Endothelial cell of umbilical vein (primary cell): Measurements from ENCODE around the gene PLEKHG4B. TPM values are rescaled to one million over a fixed set of nuclear protein-coding genes. Genes with fewer than 3 reads are reported as not detected.

ENCODE experiments used
- BruUV-seq: library from RNA; stranded (reverse); fragments of 400-500 nt; replicated peaks from 2 replicates; lab custom pipeline; 2021; lab: Mats Ljungman, UMichigan
- CTCF ChIA-PET: fragments of 300-600, 350-600 bp; sonication (Branson Sonifier 250); formaldehyde crosslinking; loops from one replicate; lab custom pipeline; 2021; ENCODE audit warnings: antibody characterized with exemption, inconsistent platforms; lab: Charles Lee
- POLR2A ChIA-PET: fragments of 300-600, 350-600 bp; sonication (Branson Sonifier 250); formaldehyde crosslinking; loops from one replicate; lab custom pipeline; 2021; ENCODE audit warnings: antibody characterized with exemption, inconsistent platforms; lab: Charles Lee
- DNase-seq: peaks from one replicate; pipeline ENCODE4 v3.0.0-alpha.2; 2011; ENCODE audit warnings: low read depth, low spot score
- FAIRE-seq: peaks from 2 replicates; lab custom pipeline; 2011; peaks lifted over from hg19 to GRCh38; lab: Jason Lieb, UNC
- H2AFZ ChIP-seq: 2 replicates; pipeline ENCODE4 v1.6.0; 2012; ENCODE audit warnings: low read depth, low read length, control low read depth, inconsistent platforms
- H3K27ac ChIP-seq: 2 replicates; pipeline ENCODE4 v1.5.1; 2011; ENCODE audit warnings: low read depth, mild to moderate bottlenecking, control low read depth, low read length, moderate library complexity; ENCODE audit not compliant: insufficient read depth
- H3K27me3 ChIP-seq, 2 experiments: 2 replicates each; pipeline versions ENCODE4 v1.6.0 to v1.6.1; 2011; ENCODE audit warnings: low read length in 2 of 2, mixed read lengths in 1 of 2; ENCODE audit not compliant: control insufficient read depth in 2 of 2, insufficient read depth in 2 of 2
- H3K36me3 ChIP-seq, 2 experiments: 2 replicates in 1 of 2; 3 replicates in 1 of 2; pipeline ENCODE4 v1.5.1; 2011; ENCODE audit warnings: low read length in 2 of 2, mild to moderate bottlenecking in 1 of 2, moderate library complexity in 1 of 2; ENCODE audit not compliant: control insufficient read depth in 2 of 2, insufficient read depth in 2 of 2; ENCODE audit errors: extremely low read depth in 1 of 2
- H3K4me1 ChIP-seq: 3 replicates; pipeline ENCODE4 v1.5.1; 2011; ENCODE audit warnings: mild to moderate bottlenecking, low read length; ENCODE audit not compliant: control insufficient read depth, insufficient read depth; ENCODE audit errors: extremely low read depth
- H3K4me2 ChIP-seq: 2 replicates; pipeline ENCODE4 v1.6.1; 2011; ENCODE audit warnings: low read length, control low read depth, mixed read lengths; ENCODE audit not compliant: insufficient read depth
- H3K4me3 ChIP-seq, 3 experiments: fragments of 200-600 bp in 1 of 3; sonication (generic), shearing (Covaris generic) in 1 of 3; replicated peaks in 1 of 3; 2 replicates each; pipeline ENCODE4 v1.5.1; 2011 to 2016; ENCODE audit warnings: control low read depth in 3 of 3, low read length in 3 of 3, mild to moderate bottlenecking in 2 of 3, inconsistent platforms in 1 of 3, low read depth in 1 of 3, moderate library complexity in 1 of 3; ENCODE audit not compliant: insufficient read depth in 1 of 3
- H3K79me2 ChIP-seq: 2 replicates; pipeline ENCODE4 v1.6.0; 2012; ENCODE audit warnings: low read length, inconsistent platforms; ENCODE audit not compliant: control insufficient read depth, insufficient read depth
- H3K9ac ChIP-seq: replicated peaks from 2 replicates; pipeline ENCODE3; 2011; ENCODE audit warnings: low read length, control low read depth; ENCODE audit not compliant: insufficient read depth; ENCODE audit errors: extremely low read depth
- H3K9me1 ChIP-seq: replicated peaks from 3 replicates; pipeline ENCODE4 v1.6.0; 2011; ENCODE audit warnings: mild to moderate bottlenecking, low read length; ENCODE audit not compliant: control insufficient read depth, insufficient read depth; ENCODE audit errors: extremely low read depth
- H3K9me3 ChIP-seq: replicated peaks from 2 replicates; pipeline ENCODE4 v1.5.1; 2012; ENCODE audit warnings: low read length, inconsistent platforms; ENCODE audit not compliant: control insufficient read depth, insufficient read depth
- H4K20me1 ChIP-seq: replicated peaks from 2 replicates; pipeline ENCODE3; 2011; ENCODE audit warnings: mild to moderate bottlenecking, low read length; ENCODE audit not compliant: control insufficient read depth, insufficient read depth; ENCODE audit errors: extremely low read depth
- CTCF ChIP-seq, 2 donors: IDR thresholded peaks; 1 replicate in 1 of 2; 2 replicates in 1 of 2; pipeline ENCODE4 v1.5.1; 2011; ENCODE audit warnings: low read length in 2 of 2, mild to moderate bottlenecking in 2 of 2, moderate library complexity in 2 of 2, control low read depth in 1 of 2, inconsistent platforms in 1 of 2, low read depth in 1 of 2; ENCODE audit not compliant: insufficient read depth in 1 of 2; ENCODE audit errors: extremely low read depth in 1 of 2
- EZH2 ChIP-seq: IDR thresholded peaks from 2 replicates; pipeline ENCODE4 v1.6.1; 2012; ENCODE audit warnings: borderline replicate concordance, low read depth, mild to moderate bottlenecking, moderate library complexity, low read length, inconsistent platforms; ENCODE audit not compliant: severe bottlenecking
- FOS ChIP-seq: IDR thresholded peaks from 2 replicates; pipeline ENCODE4 v1.6.1; 2011; ENCODE audit warnings: mild to moderate bottlenecking, low read length, moderate library complexity, borderline replicate concordance; ENCODE audit not compliant: insufficient read depth
- GATA2 ChIP-seq: IDR thresholded peaks from 2 replicates; pipeline ENCODE4 v1.7.0; 2011; ENCODE audit warnings: low read depth, mild to moderate bottlenecking, moderate library complexity, mixed read lengths, low read length; ENCODE audit not compliant: insufficient read length, insufficient read depth
- JUN ChIP-seq: IDR thresholded peaks from 2 replicates; pipeline ENCODE4 v1.6.1; 2011; ENCODE audit warnings: borderline replicate concordance, low read depth; ENCODE audit not compliant: insufficient read length, insufficient read depth
- MAX ChIP-seq: IDR thresholded peaks from 2 replicates; pipeline ENCODE4 v1.6.1; 2011; ENCODE audit not compliant: insufficient read depth, insufficient read length
- MYC ChIP-seq: IDR thresholded peaks from one replicate; pipeline ENCODE4 v1.6.1; 2011; ENCODE audit warnings: mild to moderate bottlenecking, low read depth, low read length
- POLR2A ChIP-seq: IDR thresholded peaks from 2 replicates; pipeline ENCODE4 v1.6.1; 2012; ENCODE audit warnings: low read depth, mild to moderate bottlenecking, control low read depth, low read length
- POLR2AphosphoS5 ChIP-seq: IDR thresholded peaks from 2 replicates; pipeline ENCODE4 v1.6.1; 2012; ENCODE audit warnings: low read depth, mild to moderate bottlenecking, control low read depth, low read length, moderate library complexity; ENCODE audit not compliant: insufficient read depth
- dilution Hi-C: fragments of 300-500 bp; cut with MboI; formaldehyde crosslinking; loops from one replicate; pipeline ENCODE4 v1.15.0; 2019; ENCODE audit warnings: low sequenced_read_pairs; ENCODE audit not compliant: extremely low pct_ligation_motif_present
- intact Hi-C: fragments of 100-400 bp; cut with micrococcal nuclease; formaldehyde crosslinking; loops from one replicate; pipeline ENCODE4 v1.10.0; 2022
- polyA plus RNA-seq, 4 experiments: library from polyadenylated mRNA; depleted of rRNA in 3 of 4; stranded (reverse) in 3 of 4; unstranded in 1 of 4; fragments of >200 nt; gene quantifications; 2 replicates each; pipeline versions ENCODE4 v1.2.1 to v1.2.3, GENCODE V29; 2011 to 2012; ENCODE audit warnings: missing spikeins in 1 of 4
- total RNA-seq: library from RNA; stranded (reverse); gene quantifications from 2 replicates; pipeline ENCODE4 v1.2.3, GENCODE V29; 2021

The PLEKHG4B gene
- total and polyA plus RNA-seq, 2 donors (not counting 3 experiments of a cell fraction or from before 2014, with no cell fraction given) = not detected

GRCh38 chr5:157126-157715, 65.3 kb downstream of the PLEKHG4B start:
- Histone ChIP-seq H3K27me3 (peaks cover 0 to 5% of the 10 kb centered on the region in 2 experiments), H3K36me3 (no peaks in the 10 kb centered on the region), H3K4me2 (no peak overlapping the region), H3K9me1 (no peaks in the 10 kb centered on the region), H3K9ac (no peak overlapping the region), H3K4me1 (no peaks in the 10 kb centered on the region), H3K4me3 (no peak overlapping the region), H3K27ac (no peak overlapping the region), H2AFZ (no peak overlapping the region), H3K9me3 (no peaks in the 10 kb centered on the region), H3K79me2 (no peaks in the 10 kb centered on the region), H4K20me1 (no peaks in the 10 kb centered on the region)
- DNase-seq = no peak
- dilution Hi-C loops (no loop called here), intact Hi-C loops (no loop called here)
- ChIA-PET POLR2A (no interaction called here), CTCF (no interaction called here)
- no peak for FAIRE-seq
- no TSS peak for BruUV-seq
- TF ChIP-seq FOS (no peak), GATA2 (no peak), CTCF (IDR thresholded peaks at IDR 0.05; ENCODE audit: extremely low read depth in 1 of 2, insufficient read depth in 1 of 2, low read depth in 1 of 2, low read length in 2 of 2) (no peak), POLR2AphosphoS5 (no peak)

GRCh38 chr5:157801-158200, 65.8 kb downstream of the PLEKHG4B start:
- DNase-seq (no peak), FAIRE-seq (no peak)
- Histone ChIP-seq H3K9me3 (no peaks in the 10 kb centered on the region), H4K20me1 (no peaks in the 10 kb centered on the region), H3K27ac (no peak overlapping the region), H2AFZ (no peak overlapping the region), H3K9me1 (no peaks in the 10 kb centered on the region), H3K4me2 (no peak overlapping the region), H3K4me3 (no peak overlapping the region), H3K4me1 (no peaks in the 10 kb centered on the region), H3K79me2 (no peaks in the 10 kb centered on the region), H3K36me3 (no peaks in the 10 kb centered on the region), H3K9ac (no peak overlapping the region), H3K27me3 (peaks cover 0 to 2% of the 10 kb centered on the region in 2 experiments)
- dilution Hi-C loops (no loop called here), intact Hi-C loops (no loop called here)
- CTCF ChIA-PET = no interaction called here
- POLR2A ChIA-PET = no interaction called here
- BruUV-seq = no TSS peak
- TF ChIP-seq MYC (no peak), GATA2 (no peak), CTCF (IDR thresholded peaks at IDR 0.05; ENCODE audit: extremely low read depth in 1 of 2, insufficient read depth in 1 of 2, low read depth in 1 of 2, low read length in 2 of 2) (no peak), POLR2AphosphoS5 (no peak), POLR2A (no peak), MAX (no peak), EZH2 (no peak), FOS (no peak), JUN (no peak)
